RWPE2 (cell line): Measurements from ENCODE around the gene NRG3.

Experiments
- ATAC-seq: fragments of 200-7000 bp; cut with Tn5 transposase; 3 replicates; pipeline ENCODE4 v1.9.1; 2021; ENCODE audit warnings: low read depth
- DNase-seq: peaks from one replicate; pipeline ENCODE4 v3.0.0-alpha.2; 2020; ENCODE audit warnings: low spot score
- H3K27ac ChIP-seq: fragments of 450-650 bp; 2 replicates; pipeline ENCODE4 v1.5.1; 2017; ENCODE audit warnings: mild to moderate bottlenecking; ENCODE audit not compliant: poor library complexity, severe bottlenecking
- H3K27me3 ChIP-seq: fragments of 250-450 bp; sonication (Bioruptor Pico); 2 replicates; pipeline ENCODE4 v1.5.1; 2021; ENCODE audit warnings: mild to moderate bottlenecking, moderate library complexity; ENCODE audit not compliant: insufficient read depth, poor library complexity, severe bottlenecking
- H3K36me3 ChIP-seq: fragments of 250-450 bp; sonication (Bioruptor Pico); 2 replicates; pipeline ENCODE4 v1.5.1; 2020; ENCODE audit warnings: low read depth, mild to moderate bottlenecking, moderate library complexity
- H3K4me1 ChIP-seq: fragments of 250-450 bp; sonication (Bioruptor Pico); 2 replicates; pipeline ENCODE4 v1.5.1; 2021; ENCODE audit warnings: mild to moderate bottlenecking, moderate library complexity; ENCODE audit not compliant: insufficient read depth, poor library complexity, severe bottlenecking
- H3K4me3 ChIP-seq: fragments of 250-450 bp; sonication (Bioruptor Pico); 2 replicates; pipeline ENCODE4 v1.5.1; 2021; ENCODE audit warnings: mild to moderate bottlenecking, moderate library complexity; ENCODE audit not compliant: severe bottlenecking
- H3K9me3 ChIP-seq: fragments of 250-450 bp; sonication (Bioruptor Pico); 2 replicates; pipeline ENCODE4 v1.5.1; 2021; ENCODE audit warnings: mild to moderate bottlenecking, moderate library complexity; ENCODE audit not compliant: severe bottlenecking
- TF ChIP-seq, protein P1 (sequence below): fragments of 450-650 bp; IDR thresholded peaks from one replicate; pipeline ENCODE4 v1.5.1; 2017; ENCODE audit warnings: mild to moderate bottlenecking, moderate library complexity; ENCODE audit not compliant: poor library complexity, severe bottlenecking

Gene NRG3

DNA sequence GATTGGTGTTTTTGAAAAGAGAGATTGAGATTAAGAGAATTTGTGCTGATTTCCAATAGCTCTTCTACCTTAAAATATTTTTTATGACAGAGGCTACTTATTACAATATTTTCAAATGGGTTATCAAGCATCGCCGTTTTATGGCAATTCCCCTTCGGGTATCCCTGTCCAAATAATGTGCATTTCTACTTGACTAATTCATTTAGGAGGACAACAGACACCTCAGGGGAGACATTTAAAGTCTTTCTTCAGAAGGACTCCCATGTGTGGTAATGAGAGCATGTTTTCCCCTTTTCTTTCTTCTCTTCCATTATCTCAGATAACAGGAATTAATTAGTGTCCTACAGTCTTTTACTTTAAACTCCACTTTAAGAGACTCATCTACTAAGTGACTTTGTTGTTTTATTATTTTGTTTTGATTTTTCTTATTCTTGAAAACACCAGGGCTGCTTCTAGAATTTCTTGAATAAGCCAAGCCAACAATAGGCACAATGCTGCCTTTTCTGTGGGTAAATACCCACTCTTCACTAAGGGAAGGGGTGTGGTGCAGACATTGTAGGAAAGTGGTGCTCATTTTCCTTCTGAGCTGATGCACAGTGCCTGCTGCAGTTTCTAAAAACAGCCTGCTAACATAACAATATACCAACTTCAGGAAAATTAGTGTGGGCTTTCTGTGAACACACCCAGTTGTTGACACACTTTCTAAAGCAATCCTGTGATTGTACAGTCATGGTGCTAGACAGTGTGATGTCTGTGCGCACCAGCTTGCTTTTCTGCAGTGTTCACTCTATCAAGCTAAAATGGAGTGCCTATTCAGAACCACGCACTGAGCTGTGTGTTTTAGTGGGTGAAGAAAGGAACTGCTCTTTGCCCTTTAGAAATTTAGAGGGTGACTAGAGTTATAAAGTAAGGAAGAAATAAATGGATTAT, 597.7 kb downstream of the NRG3 start:
- no peak overlapping the region for H3K27ac ChIP-seq
- no peak overlapping the region for H3K4me3 ChIP-seq
- DNase-seq (no peak), ATAC-seq (no peak)
- H3K4me1 ChIP-seq: no peaks in the 10 kb centered on the region
- no peaks in the 10 kb centered on the region for H3K27me3 ChIP-seq
- no peaks in the 10 kb centered on the region for H3K36me3 ChIP-seq
- H3K9me3 ChIP-seq: no peaks in the 10 kb centered on the region
- TF ChIP-seq, protein P1, sequence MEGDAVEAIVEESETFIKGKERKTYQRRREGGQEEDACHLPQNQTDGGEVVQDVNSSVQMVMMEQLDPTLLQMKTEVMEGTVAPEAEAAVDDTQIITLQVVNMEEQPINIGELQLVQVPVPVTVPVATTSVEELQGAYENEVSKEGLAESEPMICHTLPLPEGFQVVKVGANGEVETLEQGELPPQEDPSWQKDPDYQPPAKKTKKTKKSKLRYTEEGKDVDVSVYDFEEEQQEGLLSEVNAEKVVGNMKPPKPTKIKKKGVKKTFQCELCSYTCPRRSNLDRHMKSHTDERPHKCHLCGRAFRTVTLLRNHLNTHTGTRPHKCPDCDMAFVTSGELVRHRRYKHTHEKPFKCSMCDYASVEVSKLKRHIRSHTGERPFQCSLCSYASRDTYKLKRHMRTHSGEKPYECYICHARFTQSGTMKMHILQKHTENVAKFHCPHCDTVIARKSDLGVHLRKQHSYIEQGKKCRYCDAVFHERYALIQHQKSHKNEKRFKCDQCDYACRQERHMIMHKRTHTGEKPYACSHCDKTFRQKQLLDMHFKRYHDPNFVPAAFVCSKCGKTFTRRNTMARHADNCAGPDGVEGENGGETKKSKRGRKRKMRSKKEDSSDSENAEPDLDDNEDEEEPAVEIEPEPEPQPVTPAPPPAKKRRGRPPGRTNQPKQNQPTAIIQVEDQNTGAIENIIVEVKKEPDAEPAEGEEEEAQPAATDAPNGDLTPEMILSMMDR: no peak

DNA sequence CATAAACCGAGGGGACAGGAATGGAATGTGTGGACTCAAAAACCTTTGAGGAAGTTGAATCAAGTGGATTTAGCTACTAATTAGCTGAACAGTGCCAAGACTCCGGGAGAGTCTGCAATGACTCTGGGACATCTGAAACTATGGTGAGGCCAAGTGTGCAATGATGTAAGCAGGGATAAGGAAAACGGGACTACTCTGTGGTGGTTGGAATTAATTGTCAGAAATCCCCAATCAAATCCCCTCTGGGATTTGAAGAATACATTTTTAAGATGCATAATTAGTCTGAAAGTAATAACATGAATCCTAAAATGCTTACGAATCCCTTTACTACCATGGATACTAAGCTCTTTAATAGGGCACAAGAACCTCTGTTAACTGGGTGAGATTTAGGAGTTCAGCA, 602.8 kb downstream of the NRG3 start:
- Histone ChIP-seq H3K27me3 (no peaks in the 10 kb centered on the region), H3K36me3 (no peaks in the 10 kb centered on the region), H3K27ac (no peak overlapping the region), H3K4me3 (no peak overlapping the region), H3K9me3 (no peaks in the 10 kb centered on the region), H3K4me1 (no peaks in the 10 kb centered on the region)
- DNase-seq (no peak), ATAC-seq (no peak)
- TF ChIP-seq, protein P1: no peak

DNA sequence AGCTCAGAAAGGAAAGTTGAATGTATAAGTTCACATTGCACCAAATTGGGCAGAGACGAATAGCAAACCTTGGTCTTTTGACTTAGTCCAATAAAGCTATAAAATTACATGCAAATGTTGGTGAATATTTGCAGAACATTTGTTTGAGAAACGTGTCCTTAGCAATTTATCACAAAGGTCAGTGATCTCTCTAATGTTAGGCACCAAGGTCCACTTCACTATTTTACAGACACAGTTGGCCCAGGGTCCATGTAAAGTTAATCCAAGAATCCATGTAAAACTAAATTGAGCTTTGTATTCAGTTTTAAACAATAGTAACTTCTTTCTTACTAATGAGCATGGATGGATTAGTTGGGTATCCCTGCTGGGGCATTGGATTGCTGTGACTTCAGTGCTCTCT, 617.7 kb downstream of the NRG3 start:
- ATAC-seq (no peak), DNase-seq (no peak)
- no peak overlapping the region for H3K27ac ChIP-seq
- TF ChIP-seq, protein P1: no peak
- H3K27me3 ChIP-seq: no peaks in the 10 kb centered on the region
- H3K36me3 ChIP-seq: no peaks in the 10 kb centered on the region
- H3K9me3 ChIP-seq: peaks cover 3% of the 10 kb centered on the region
- no peak overlapping the region for H3K4me3 ChIP-seq
- no peaks in the 10 kb centered on the region for H3K4me1 ChIP-seq

DNA sequence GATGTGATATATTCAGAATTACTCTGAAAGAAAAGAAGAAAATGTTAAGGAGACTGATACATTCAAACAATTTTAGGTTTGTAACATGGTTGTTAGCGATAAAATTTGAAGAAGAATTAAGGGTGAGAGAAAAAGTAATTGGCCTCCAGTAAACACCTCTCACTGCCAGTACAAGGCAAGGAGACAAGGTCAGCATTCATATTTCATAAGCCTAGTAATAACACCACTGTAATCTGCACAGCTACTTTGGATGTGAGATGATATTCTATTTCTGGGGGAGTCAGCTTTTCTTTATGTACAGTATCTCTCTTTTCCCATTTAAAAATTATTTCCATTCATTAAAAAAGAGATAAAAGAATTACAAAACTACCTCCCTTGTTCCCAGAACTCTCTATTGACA, 621.1 kb downstream of the NRG3 start:
- TF ChIP-seq, protein P1: no peak
- Histone ChIP-seq H3K27me3 (no peaks in the 10 kb centered on the region), H3K4me1 (no peaks in the 10 kb centered on the region), H3K9me3 (peaks cover 3% of the 10 kb centered on the region), H3K27ac (no peak overlapping the region), H3K36me3 (no peaks in the 10 kb centered on the region), H3K4me3 (no peak overlapping the region)
- no peak for ATAC-seq
- DNase-seq: no peak

DNA sequence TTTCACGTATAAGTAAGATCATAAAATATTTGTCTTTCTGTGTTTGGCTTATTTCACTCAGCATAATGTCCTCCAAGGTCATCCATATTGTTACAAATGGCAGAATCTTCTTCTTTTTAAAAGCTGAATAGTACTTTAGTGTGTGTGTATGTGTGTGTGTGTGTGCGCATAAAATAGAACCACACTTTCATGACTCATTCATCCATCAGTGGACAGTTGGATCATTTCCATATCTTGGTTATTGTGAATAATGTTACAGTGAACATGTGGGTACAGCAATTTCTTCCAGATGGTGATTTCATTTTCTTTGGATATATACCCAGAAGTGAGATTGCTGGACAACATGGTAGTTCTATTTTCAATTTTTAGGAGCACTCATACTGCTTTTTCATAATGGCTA, 622.4 kb downstream of the NRG3 start:
- Histone ChIP-seq H3K4me3 (no peak overlapping the region), H3K4me1 (no peaks in the 10 kb centered on the region), H3K9me3 (no peaks in the 10 kb centered on the region), H3K27me3 (no peaks in the 10 kb centered on the region), H3K27ac (no peak overlapping the region), H3K36me3 (no peaks in the 10 kb centered on the region)
- ATAC-seq (no peak), DNase-seq (no peak)
- TF ChIP-seq, protein P1: no peak
